ENCODE measurements around the gene SUSD1. TPM values are rescaled to one million over a fixed set of nuclear protein-coding genes. Genes with fewer than 3 reads are reported as not detected.

The SUSD1 gene
- total RNA-seq, 4 donors from 2014 or later, result 1.6 to 8.2 (median 4.4) TPM

GRCh38 chr9:112173489-112174221 is 1.4 kb downstream of the SUSD1 start:
- H3K27ac ChIP-seq, result no peak overlapping the region
- no peaks in the 10 kb centered on the region for H3K36me3 ChIP-seq
- WGBS, result 89% methylated on average over 15 of the region's 18 CpGs
- DNase-seq (ENCODE audit: low spot score in 2 of 2), result no peak
- H3K4me1 ChIP-seq, result peaks cover 28% of the 10 kb centered on the region
- no peaks in the 10 kb centered on the region for H3K9me3 ChIP-seq
- H3K4me3 ChIP-seq, result peak overlapping the region; percentile 86
- TF ChIP-seq CTCF (IDR thresholded peaks at IDR 0.05) (no peak), POLR2A (IDR thresholded peaks at IDR 0.05) (no peak), POLR2AphosphoS5 (IDR thresholded peaks at IDR 0.05) (no peak), EP300 (IDR thresholded peaks at IDR 0.05) (no peak)
- no peaks in the 10 kb centered on the region for H3K27me3 ChIP-seq

DNA sequence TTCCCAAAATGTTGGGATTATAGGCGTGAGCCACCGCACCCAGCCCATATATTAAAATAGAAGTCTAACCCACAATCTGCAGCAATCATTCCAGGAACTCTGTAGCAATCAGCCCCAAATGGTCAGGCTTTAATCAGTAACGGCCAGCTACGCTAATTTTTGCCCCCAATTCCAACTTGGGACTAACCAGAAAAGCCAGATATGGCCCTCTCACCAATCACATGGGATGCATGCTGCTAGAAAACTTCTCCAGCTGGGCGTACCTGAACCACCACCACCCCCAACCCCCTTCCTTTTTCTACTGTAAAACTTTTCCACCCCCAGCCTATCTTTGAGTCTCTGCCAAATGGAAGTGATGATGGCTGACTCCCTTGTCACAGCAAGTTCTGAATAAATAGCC is 4.1 kb downstream of the SUSD1 start:
- DNase-seq (ENCODE audit: low spot score in 2 of 2), result no peak
- Histone ChIP-seq H3K27me3 (no peaks in the 10 kb centered on the region), H3K9me3 (no peaks in the 10 kb centered on the region), H3K36me3 (no peaks in the 10 kb centered on the region), H3K4me1 (peaks cover 39% of the 10 kb centered on the region), H3K4me3 (no peak overlapping the region), H3K27ac (no peak overlapping the region)
- TF ChIP-seq EP300 (IDR thresholded peaks at IDR 0.05) (no peak), POLR2AphosphoS5 (IDR thresholded peaks at IDR 0.05) (no peak), CTCF (IDR thresholded peaks at IDR 0.05) (no peak), POLR2A (IDR thresholded peaks at IDR 0.05) (no peak)
- WGBS, result 96% methylated on average over 5 of the region's 5 CpGs

- Histone ChIP-seq H3K27me3 (no peaks in the 10 kb centered on the region), H3K4me1 (peaks cover 42% of the 10 kb centered on the region), H3K4me3 (no peak overlapping the region), H3K36me3 (no peaks in the 10 kb centered on the region), H3K27ac (peak overlapping the region; percentile 33), H3K9me3 (no peaks in the 10 kb centered on the region)
- TF ChIP-seq POLR2AphosphoS5 (IDR thresholded peaks at IDR 0.05), result no peak
- no peak for TF ChIP-seq CTCF (IDR thresholded peaks at IDR 0.05)
- TF ChIP-seq EP300 (IDR thresholded peaks at IDR 0.05), result no peak
- TF ChIP-seq POLR2A (IDR thresholded peaks at IDR 0.05), result no peak
- WGBS, result 65% methylated on average over 4 of the region's 4 CpGs
- DNase-seq (ENCODE audit: low spot score in 2 of 2), result no peak
These were observed 4.9 kb downstream of the SUSD1 start for GRCh38 chr9:112170235-112170634.

GRCh38 chr9:112169368-112169767 is 5.7 kb downstream of the SUSD1 start:
- WGBS, result 69% methylated on average over 6 of the region's 6 CpGs
- TF ChIP-seq CTCF (IDR thresholded peaks at IDR 0.05), result no peak
- no peak for TF ChIP-seq POLR2A (IDR thresholded peaks at IDR 0.05)
- no peak for TF ChIP-seq EP300 (IDR thresholded peaks at IDR 0.05)
- no peak for TF ChIP-seq POLR2AphosphoS5 (IDR thresholded peaks at IDR 0.05)
- no peak overlapping the region for H3K4me3 ChIP-seq
- no peaks in the 10 kb centered on the region for H3K9me3 ChIP-seq
- H3K27ac ChIP-seq, result no peak overlapping the region
- H3K4me1 ChIP-seq, result peaks cover 37% of the 10 kb centered on the region
- no peaks in the 10 kb centered on the region for H3K27me3 ChIP-seq
- no peaks in the 10 kb centered on the region for H3K36me3 ChIP-seq
- no peak for DNase-seq (ENCODE audit: low spot score in 2 of 2)

GRCh38 chr9:112168197-112168596 is 6.9 kb downstream of the SUSD1 start:
- no peak for TF ChIP-seq CTCF (IDR thresholded peaks at IDR 0.05)
- TF ChIP-seq EP300 (IDR thresholded peaks at IDR 0.05), result no peak
- no peak for TF ChIP-seq POLR2A (IDR thresholded peaks at IDR 0.05)
- TF ChIP-seq POLR2AphosphoS5 (IDR thresholded peaks at IDR 0.05), result no peak
- Histone ChIP-seq H3K4me3 (no peak overlapping the region), H3K27ac (no peak overlapping the region), H3K27me3 (no peaks in the 10 kb centered on the region), H3K9me3 (no peaks in the 10 kb centered on the region), H3K36me3 (no peaks in the 10 kb centered on the region), H3K4me1 (peaks cover 26% of the 10 kb centered on the region)
- no peak for DNase-seq (ENCODE audit: low spot score in 2 of 2)
- 63% methylated on average over 3 of the region's 3 CpGs for WGBS
